ENCODE data around the gene CT45A3. TPM values are rescaled to one million over a fixed set of nuclear protein-coding genes. Genes with fewer than 3 reads are reported as not detected.
"Not testable (repeated sequence)": the region's sequence is repeated elsewhere in the genome, so short reads cannot be mapped to it uniquely, and the experiment has no call there.

The CT45A3 gene
- total RNA-seq, 4 donors from 2014 or later: not detected

DNA sequence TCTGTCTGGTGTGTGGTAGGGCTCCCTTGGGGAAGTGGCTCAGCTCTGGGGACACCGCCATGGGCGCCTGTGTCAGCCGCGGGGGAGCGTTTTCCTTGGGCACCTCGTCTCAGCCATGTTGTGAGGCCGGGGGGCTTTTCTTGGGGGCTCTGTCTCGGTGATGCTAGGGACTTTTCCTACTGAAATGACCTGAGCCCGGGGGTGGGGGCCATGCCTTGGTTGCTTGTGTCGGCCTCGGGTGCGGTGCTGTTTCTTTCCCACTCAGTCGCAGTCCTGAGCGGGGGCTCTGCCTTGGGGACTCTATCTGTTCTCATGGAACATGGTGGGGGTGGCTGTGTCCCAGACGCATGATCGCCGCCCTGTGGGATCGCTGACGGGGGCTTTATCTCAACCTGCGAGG, 54.2 kb downstream of the CT45A3 start:
- DNase-seq (ENCODE audit: low spot score in 2 of 2): no peak
- H3K27ac ChIP-seq: no peak overlapping the region

DNA sequence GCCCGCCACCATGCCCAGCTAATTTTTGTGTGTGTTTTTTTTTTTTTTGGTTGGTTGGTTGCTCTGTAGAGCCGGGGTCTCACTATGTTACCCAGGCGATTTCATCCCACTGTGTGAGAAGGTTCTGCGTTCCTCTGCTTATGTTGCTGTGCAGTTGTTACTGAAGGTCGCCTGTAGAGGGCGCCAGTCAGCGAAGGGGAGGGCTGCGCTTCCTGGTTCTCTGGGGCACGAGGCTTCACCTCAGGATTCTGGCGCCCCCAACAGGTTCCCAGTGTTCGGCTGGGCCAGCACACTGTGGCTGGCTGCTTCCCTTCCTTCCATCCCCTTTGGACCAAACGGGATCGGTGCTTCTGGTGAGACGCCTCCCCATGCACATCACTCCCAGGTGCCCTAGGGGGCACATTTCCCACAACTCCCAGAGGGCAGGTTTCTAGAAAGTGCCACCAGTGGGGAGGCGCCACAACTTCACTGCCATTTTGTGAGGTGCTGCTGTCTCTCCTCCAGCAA, 54.8 kb downstream of the CT45A3 start, which contains the start of gene CT45A1:
Gene CT45A1 (plus strand): TSS at position 457 of the 507 bp plus-strand sequence. CDS start 5,302 bp downstream, outside the sequence.
- not testable (repeated sequence) for H3K9me3 ChIP-seq; DNase-seq (ENCODE audit: low spot score in 2 of 2); H3K36me3 ChIP-seq; H3K27me3 ChIP-seq; H3K4me1 ChIP-seq; H3K27ac ChIP-seq; H3K4me3 ChIP-seq
- WGBS, 2 donors: 78 to 89% methylated on average over 1 to 13 of the region's 15 CpGs

More for the DNA sequence above, 54.2 kb downstream of the CT45A3 start:
- H3K4me3 ChIP-seq: no peak overlapping the region
- H3K36me3 ChIP-seq: no peaks in the 10 kb centered on the region
- H3K27me3 ChIP-seq: no peaks in the 10 kb centered on the region
- TF ChIP-seq EP300 (IDR thresholded peaks at IDR 0.05) (no peak), POLR2A (IDR thresholded peaks at IDR 0.05) (no peak)
- TF ChIP-seq, protein P1, sequence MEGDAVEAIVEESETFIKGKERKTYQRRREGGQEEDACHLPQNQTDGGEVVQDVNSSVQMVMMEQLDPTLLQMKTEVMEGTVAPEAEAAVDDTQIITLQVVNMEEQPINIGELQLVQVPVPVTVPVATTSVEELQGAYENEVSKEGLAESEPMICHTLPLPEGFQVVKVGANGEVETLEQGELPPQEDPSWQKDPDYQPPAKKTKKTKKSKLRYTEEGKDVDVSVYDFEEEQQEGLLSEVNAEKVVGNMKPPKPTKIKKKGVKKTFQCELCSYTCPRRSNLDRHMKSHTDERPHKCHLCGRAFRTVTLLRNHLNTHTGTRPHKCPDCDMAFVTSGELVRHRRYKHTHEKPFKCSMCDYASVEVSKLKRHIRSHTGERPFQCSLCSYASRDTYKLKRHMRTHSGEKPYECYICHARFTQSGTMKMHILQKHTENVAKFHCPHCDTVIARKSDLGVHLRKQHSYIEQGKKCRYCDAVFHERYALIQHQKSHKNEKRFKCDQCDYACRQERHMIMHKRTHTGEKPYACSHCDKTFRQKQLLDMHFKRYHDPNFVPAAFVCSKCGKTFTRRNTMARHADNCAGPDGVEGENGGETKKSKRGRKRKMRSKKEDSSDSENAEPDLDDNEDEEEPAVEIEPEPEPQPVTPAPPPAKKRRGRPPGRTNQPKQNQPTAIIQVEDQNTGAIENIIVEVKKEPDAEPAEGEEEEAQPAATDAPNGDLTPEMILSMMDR (IDR thresholded peaks at IDR 0.05): no peak
- whole genome bisulfite sequencing, 2 donors: 88 to 93% methylated on average over 18 to 20 of the region's 20 CpGs
- no peaks in the 10 kb centered on the region for H3K9me3 ChIP-seq
- no peaks in the 10 kb centered on the region for H3K4me1 ChIP-seq

Small RNAs within 50 kb of the gene (small RNA-seq; reads per million reads assigned to genes)
- gene AC240442.1: not detected

Other genes starting within 250 kb of the CT45A3 start
- gene INTS6L, start 247.5 kb downstream of the CT45A3 start, total RNA-seq: 10 to 100 TPM; 12.1 to 34.3 (median 13.9) TPM
- not detected for gene CT45A1, start 54.6 kb downstream of the CT45A3 start, total RNA-seq
- not detected for gene CT45A5, start 17.3 kb upstream of the CT45A3 start, total RNA-seq
- gene CT45A6, start 34.6 kb upstream of the CT45A3 start, total RNA-seq: not detected
- not detected for gene CT45A2, start 51.8 kb upstream of the CT45A3 start, total RNA-seq
- not detected for gene CT45A7, start 69.1 kb upstream of the CT45A3 start, total RNA-seq
- not detected for gene CT45A8, start 86.3 kb upstream of the CT45A3 start, total RNA-seq
- not detected for gene CT45A9, start 103.6 kb upstream of the CT45A3 start, total RNA-seq
- not detected for gene CT45A10, start 125.3 kb upstream of the CT45A3 start, total RNA-seq
- gene SAGE1, start 125.5 kb upstream of the CT45A3 start, total RNA-seq: not detected
- gene MMGT1, start 205.8 kb upstream of the CT45A3 start, total RNA-seq: 10 to 100 TPM; 24.1 to 31.6 (median 28.3) TPM
- 10 to 100 TPM; 12.9 to 23.9 (median 18.7) TPM for gene SLC9A6, start 217.2 kb upstream of the CT45A3 start, total RNA-seq

Data from tibial nerve (tissue), 4 donors.